ENCODE measurements around the gene RPL7A.

RPL7A gene

DNA sequence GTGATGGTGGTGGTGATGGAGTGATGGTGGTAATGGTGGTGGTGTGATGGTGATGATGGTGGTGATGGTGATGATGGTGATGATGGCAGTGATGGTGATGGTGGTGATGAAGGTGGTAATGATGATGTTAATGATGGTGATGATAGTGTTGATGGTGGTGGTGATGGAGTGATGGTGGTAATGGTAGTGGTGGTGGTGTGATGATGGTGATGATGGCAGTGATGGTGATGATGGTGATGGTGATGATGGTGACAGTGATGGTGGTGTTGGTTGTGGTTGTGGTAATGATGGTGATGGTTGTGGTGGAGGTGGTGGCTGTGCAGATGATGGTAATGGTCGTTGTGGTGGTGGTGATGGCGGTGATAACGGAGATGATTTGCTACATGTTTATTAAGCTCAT is 35.4 kb downstream of the RPL7A start:
- TF ChIP-seq, protein P1, sequence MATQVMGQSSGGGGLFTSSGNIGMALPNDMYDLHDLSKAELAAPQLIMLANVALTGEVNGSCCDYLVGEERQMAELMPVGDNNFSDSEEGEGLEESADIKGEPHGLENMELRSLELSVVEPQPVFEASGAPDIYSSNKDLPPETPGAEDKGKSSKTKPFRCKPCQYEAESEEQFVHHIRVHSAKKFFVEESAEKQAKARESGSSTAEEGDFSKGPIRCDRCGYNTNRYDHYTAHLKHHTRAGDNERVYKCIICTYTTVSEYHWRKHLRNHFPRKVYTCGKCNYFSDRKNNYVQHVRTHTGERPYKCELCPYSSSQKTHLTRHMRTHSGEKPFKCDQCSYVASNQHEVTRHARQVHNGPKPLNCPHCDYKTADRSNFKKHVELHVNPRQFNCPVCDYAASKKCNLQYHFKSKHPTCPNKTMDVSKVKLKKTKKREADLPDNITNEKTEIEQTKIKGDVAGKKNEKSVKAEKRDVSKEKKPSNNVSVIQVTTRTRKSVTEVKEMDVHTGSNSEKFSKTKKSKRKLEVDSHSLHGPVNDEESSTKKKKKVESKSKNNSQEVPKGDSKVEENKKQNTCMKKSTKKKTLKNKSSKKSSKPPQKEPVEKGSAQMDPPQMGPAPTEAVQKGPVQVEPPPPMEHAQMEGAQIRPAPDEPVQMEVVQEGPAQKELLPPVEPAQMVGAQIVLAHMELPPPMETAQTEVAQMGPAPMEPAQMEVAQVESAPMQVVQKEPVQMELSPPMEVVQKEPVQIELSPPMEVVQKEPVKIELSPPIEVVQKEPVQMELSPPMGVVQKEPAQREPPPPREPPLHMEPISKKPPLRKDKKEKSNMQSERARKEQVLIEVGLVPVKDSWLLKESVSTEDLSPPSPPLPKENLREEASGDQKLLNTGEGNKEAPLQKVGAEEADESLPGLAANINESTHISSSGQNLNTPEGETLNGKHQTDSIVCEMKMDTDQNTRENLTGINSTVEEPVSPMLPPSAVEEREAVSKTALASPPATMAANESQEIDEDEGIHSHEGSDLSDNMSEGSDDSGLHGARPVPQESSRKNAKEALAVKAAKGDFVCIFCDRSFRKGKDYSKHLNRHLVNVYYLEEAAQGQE (IDR thresholded peaks at IDR 0.05; ENCODE audit: insufficient read depth in 1 of 2, low read depth in 2 of 2, low read length in 2 of 2): no peak
- TF ChIP-seq FOXP2 (optimal IDR thresholded peaks at IDR 0.05; ENCODE audit: borderline replicate concordance, extremely low read depth, extremely low read length, insufficient read depth) (no peak), SIN3A (IDR thresholded peaks at IDR 0.05; ENCODE audit: borderline replicate concordance, insufficient read depth, low read length) (no peak), TAF1 (IDR thresholded peaks at IDR 0.05; ENCODE audit: borderline replicate concordance, insufficient read depth, low read length) (no peak), POLR2AphosphoS5 (IDR thresholded peaks at IDR 0.05; ENCODE audit: low read depth, low read length) (no peak)

DNA sequence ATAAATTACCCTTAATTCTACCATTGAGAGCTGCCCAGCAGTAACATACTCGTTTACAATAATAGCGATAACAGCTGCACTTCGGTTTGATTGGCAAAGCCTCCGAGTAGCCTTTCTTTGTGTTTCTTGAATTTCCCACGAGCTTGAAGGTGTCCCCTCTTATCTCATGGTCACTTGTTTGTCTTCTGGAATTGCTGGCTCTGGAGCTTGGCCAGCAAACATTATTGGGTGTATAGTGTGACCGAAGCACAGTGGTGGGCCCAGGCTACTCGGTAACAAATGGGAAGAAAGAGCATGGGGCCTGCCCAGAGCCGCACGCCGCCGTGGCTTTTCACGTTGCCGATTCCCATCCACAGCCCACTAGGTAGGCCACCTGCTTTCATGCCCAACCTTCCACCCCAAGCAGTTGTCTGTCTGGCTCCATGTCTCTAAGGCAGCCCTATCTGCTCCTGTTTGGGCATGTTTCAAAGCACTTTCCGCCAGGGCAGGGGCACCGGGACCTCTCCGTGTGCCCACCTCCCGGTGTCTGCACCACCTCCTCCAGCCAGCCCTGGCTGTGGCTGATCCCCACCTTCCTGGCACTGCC is 36.8 kb downstream of the RPL7A start:
- TF ChIP-seq POLR2AphosphoS5 (IDR thresholded peaks at IDR 0.05; ENCODE audit: low read depth, low read length): no peak
- TF ChIP-seq, protein P1 (IDR thresholded peaks at IDR 0.05; ENCODE audit: insufficient read depth in 1 of 2, low read depth in 2 of 2, low read length in 2 of 2): no peak
- no peak for TF ChIP-seq SIN3A (IDR thresholded peaks at IDR 0.05; ENCODE audit: borderline replicate concordance, insufficient read depth, low read length)
- TF ChIP-seq TAF1 (IDR thresholded peaks at IDR 0.05; ENCODE audit: borderline replicate concordance, insufficient read depth, low read length): no peak
- no peak for TF ChIP-seq FOXP2 (optimal IDR thresholded peaks at IDR 0.05; ENCODE audit: borderline replicate concordance, extremely low read depth, extremely low read length, insufficient read depth)

DNA sequence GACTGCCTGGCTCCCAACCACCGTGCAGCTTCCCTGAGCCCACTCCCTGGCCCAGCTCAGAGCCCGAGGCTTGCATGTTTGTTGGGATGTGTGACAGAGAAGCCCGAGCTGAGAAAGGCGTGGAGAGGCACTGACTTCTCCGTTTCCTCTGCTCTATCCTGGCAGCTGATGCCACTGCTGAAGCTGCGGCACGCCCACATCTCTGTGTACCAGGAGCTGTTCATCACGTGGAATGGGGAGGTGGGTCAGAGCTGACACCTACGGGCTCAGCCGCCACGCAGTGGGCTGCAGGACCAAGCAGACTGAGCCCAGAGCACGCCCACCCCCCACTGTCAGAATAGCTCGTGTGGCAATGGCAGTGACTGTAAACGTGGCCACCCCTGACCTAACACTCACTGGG is 37.4 kb downstream of the RPL7A start:
- TF ChIP-seq TAF1 (IDR thresholded peaks at IDR 0.05; ENCODE audit: borderline replicate concordance, insufficient read depth, low read length) (no peak), FOXP2 (optimal IDR thresholded peaks at IDR 0.05; ENCODE audit: borderline replicate concordance, extremely low read depth, extremely low read length, insufficient read depth) (no peak)

DNA sequence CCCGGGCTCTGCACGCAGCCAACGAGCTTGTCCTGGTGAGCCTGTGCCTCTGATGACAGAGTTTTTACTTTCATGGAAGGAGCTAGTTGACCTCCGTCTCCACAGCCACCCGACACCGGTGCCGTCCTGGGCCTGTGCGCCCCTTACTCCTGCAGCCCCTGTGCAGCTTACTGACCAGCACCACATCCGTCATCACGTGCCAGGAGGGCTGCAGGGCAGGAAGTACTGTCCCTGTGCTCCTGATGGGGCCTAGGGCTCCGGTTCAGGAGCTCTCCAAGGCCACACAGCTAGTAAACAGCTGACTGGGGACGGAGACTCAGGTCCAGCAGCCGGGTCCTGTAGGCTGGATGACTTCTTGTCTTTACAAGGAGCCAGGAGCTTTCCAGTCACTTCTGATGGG is 38.3 kb downstream of the RPL7A start:
- TF ChIP-seq FOXP2 (optimal IDR thresholded peaks at IDR 0.05; ENCODE audit: borderline replicate concordance, extremely low read depth, extremely low read length, insufficient read depth) (no peak), POLR2AphosphoS5 (IDR thresholded peaks at IDR 0.05; ENCODE audit: low read depth, low read length) (no peak), TAF1 (IDR thresholded peaks at IDR 0.05; ENCODE audit: borderline replicate concordance, insufficient read depth, low read length) (no peak), SIN3A (IDR thresholded peaks at IDR 0.05; ENCODE audit: borderline replicate concordance, insufficient read depth, low read length) (no peak)
- TF ChIP-seq, protein P1 (IDR thresholded peaks at IDR 0.05; ENCODE audit: insufficient read depth in 1 of 2, low read depth in 2 of 2, low read length in 2 of 2): no peak

DNA sequence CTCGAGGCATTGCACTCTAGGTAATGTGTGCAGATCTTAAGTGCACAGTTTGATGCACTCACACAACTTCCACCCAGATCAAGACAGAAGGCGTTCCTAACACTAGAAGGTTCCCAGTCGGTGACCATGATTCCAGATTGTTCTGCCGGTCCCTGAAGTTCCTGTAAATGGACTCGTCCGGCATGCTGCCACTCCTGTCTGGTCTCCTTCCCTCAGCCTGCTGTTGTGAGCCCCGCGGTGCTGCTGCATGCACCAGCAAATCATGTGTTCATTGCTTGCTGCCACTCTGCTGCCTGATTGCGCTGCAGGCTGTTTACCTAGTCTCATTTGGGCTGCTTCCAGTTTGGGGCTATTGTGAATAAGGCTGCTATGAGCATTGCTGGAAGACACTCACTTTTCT is 39.7 kb downstream of the RPL7A start:
- TF ChIP-seq SIN3A (IDR thresholded peaks at IDR 0.05; ENCODE audit: borderline replicate concordance, insufficient read depth, low read length): no peak
- no peak for TF ChIP-seq TAF1 (IDR thresholded peaks at IDR 0.05; ENCODE audit: borderline replicate concordance, insufficient read depth, low read length)
- no peak for TF ChIP-seq FOXP2 (optimal IDR thresholded peaks at IDR 0.05; ENCODE audit: borderline replicate concordance, extremely low read depth, extremely low read length, insufficient read depth)
- no peak for TF ChIP-seq POLR2AphosphoS5 (IDR thresholded peaks at IDR 0.05; ENCODE audit: low read depth, low read length)
- TF ChIP-seq, protein P1 (IDR thresholded peaks at IDR 0.05; ENCODE audit: insufficient read depth in 1 of 2, low read depth in 2 of 2, low read length in 2 of 2): no peak

All from PFSK-1 (cell line).